Measurements from ENCODE around the gene HIVEP3.

HIVEP3 gene

DNA sequence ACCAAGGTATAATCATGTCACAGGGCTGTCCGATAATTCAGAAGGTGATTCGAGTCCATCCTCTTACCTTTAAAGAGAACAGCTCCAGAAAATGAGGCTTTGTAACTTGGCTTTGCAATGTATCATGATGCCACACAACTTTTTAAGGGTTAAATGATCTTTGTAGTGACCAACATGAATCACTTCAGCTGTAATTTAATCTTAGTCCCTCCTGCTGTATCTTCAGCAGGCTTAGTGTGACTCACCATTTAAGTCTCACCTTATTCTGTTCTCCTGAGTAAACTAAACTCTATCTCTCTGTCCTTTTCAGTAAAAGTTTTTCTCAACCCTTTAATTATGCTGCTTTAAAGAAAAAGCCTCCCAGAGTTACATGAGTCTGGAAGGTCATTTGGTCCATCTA lies 1.9 kb upstream of the HIVEP3 start:
- peak; percentile 75 for DNase-seq (ENCODE audit: low spot score)

DNA sequence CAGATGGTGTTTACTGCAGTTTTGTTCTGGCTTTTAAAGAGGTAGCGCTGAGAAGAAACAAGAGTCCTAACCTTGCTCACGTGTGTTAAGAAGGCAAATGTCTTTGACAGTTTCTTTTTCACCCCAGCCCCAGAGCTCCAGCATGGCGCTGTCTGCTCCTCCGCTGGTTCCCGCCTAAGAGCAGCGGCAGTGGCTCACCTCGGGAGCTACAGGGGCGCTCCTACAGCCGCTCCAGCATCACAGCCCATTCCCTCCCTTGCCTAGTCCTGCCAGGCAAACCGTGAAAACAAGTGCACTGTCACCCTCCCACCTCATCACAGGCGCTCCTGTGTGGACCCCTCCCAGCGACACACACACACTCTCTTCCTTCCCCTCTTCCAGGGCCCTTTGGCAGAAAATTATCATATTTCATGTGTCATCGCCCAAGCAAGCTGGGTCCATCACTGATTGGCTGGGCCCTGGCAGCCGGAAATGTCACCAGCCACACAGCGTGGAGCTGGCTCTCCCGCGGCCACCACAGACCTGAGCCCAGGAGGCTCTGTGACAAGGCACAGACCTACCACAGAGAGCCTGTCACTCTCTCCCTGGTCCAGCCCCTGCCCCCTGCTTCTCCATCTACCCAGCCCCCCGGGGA lies 1.2 kb upstream of the HIVEP3 start:
- peak; percentile 84 for DNase-seq (ENCODE audit: low spot score)

DNA sequence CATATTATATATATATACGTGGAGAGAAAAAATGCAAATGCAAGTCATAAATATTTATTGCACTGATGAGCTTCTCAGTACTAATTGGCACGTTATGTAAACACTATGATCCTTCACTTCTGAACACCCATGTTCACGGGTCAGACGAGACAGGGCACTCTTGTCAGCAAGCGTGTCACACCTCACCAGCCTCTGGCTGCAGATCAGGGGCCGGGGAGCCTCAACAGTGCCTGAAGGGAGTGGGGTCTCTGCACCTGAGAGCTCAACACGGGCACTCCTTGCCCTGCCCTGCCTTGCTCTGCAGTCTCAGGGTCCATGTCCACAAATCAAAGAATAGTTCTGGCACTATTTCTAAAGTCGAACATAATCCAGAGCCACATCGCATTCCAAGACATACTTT lies 409 bp upstream of the HIVEP3 start:
- no peak for DNase-seq (ENCODE audit: low spot score)

DNA sequence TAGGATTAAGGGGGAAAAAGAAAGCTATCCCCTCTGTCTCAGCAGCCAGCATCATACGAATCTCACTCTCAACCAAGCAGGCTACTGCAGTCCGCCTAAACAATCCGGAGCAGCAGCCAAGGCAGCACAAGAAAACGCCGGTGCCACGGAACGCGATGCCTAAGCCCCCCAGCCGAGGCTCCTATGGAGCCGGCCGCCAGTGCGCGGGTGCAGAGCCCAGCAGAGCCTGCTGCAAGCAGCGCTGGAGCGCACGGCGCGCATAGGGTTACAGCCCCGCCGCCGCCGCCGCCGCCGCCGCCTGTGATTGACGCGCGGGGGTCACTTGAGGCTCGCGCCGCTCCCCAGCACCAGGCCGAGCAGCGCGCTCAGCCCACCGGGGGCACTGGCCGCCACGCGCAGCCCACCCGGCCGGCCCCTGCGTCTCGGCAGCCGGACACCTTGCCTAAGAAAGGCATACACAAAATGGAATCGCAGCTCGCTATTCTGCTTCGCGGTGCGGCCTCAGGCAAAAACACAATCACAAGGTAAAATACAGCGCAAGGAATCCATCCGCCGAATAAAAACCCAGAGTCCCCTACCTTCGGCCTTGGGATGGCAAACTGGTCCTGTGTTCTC lies 780 bp downstream of the HIVEP3 start:
- DNase-seq (ENCODE audit: low spot score), result peak; percentile 49

DNA sequence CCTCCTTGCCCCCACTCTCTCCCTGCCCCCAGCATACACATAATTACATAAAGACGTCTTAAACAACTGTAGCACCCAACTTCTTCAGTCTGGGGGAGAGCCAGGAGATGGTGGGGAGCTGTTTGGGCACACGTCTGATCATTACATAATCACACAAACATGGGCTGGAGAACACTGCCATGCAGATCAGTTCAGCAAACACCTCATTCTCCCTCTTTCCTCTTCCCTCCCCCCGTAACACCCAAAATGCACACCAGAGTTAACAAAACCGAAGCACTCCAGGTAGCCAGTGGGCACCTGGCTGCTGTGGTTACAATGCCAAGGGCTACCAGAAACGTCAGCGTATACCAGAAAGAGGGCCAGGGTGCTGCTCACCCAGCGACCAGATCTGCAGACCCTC lies 1.6 kb downstream of the HIVEP3 start:
- DNase-seq (ENCODE audit: low spot score), result no peak

DNA sequence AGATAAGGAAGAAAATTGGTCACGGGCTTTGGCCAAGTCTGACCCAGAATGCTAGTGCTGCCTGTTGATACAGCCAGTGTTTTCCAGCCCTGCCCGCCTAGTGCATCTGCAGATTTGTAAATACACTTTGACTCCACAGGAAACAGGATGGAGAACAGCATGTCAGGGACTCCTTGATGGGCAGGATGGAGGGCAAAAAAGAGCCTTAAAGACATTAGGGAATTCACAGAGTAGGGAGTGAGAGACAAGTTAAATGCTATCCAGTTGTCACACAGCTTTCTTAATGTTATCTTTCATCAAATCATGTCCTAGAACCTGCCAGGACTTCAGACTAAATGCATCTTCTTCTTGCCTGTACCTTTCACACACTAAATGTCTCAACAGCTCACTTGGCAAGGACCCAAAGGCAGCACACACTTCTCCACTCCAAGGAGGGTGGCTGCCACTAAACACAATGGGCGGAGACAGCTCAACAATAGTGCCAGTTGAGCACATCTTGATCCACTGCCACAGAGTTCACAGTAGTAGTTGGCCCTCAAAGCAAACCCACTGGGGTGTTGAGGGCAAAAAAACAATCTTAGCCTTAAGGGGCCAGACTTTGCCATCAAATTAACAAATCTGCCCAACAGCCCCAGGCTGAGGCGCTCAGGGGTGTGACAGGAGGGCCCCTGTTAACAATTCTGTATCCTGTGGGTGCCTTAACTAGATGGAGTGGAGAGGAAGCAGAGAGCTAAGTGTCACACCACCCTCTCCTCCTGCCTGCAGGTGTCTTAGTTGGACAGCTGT lies 2.7 kb downstream of the HIVEP3 start:
- no peak for DNase-seq (ENCODE audit: low spot score)

DNA sequence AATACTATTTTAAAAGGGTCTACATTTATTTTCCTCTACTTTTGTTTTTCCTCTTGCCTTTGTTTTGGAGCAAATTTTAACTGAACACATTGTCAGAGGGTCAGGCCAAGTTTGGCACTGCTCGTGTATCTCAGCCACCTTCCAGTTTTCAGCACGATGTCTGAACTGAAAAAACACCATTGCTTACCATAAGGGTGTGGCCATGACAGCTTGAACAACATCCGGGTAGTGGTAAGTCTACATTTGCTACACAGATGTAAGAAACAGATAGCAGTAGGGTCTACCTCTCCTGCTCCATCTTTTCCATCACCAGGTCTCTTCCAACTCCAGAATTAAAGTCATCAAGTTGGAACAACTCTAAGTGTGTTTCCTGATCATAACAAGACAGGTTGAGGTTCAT lies 4.2 kb downstream of the HIVEP3 start:
- no peak for DNase-seq (ENCODE audit: low spot score)

DNA sequence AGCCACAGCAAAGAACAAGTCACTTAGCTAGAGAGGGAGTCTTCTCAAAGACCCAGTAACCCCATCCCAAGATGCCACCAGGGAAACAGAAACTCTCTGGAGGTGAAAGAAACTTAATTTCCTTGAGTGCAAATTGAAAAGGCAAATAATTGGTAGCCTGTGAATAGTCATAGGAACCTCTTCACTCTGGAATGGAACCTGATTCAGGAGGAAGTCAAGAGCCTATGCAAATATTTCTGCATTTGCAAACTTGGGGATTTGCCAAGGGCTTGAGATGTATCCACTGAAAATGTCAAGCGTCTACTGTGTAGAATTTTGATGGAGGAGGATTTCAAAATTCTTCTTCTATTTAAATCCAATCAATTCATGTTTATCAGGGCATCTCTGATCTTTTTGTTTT lies 5.7 kb downstream of the HIVEP3 start:
- DNase-seq (ENCODE audit: low spot score), result no peak

DNA sequence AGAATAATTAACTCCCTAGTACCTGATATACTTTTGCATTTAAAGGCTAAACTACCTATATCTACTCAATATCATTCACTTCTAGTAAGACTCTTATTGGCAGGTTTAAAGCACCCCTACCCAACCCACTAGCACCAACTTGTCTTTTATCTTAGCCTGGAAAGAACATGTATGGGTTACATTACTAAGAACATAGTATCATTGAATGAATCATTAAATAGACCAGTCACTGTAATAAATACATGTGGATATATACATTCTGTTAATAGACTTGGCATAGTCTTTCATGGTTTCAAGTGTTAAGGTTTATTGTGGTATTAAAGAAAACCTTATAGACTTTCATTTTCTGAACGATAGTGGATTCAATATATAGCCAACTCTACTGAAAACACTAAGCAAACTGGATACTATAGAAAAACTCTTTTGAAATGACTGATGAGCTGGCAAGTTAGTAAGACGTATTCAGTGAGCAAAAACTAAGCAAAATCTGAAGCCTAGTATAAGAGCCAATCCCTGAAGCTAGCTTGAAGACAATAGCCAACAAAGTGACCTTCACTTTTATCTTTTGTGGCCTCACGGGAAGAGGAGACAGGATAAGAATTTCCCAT lies 10.3 kb downstream of the HIVEP3 start:
- DNase-seq (ENCODE audit: low spot score), result no peak

DNA sequence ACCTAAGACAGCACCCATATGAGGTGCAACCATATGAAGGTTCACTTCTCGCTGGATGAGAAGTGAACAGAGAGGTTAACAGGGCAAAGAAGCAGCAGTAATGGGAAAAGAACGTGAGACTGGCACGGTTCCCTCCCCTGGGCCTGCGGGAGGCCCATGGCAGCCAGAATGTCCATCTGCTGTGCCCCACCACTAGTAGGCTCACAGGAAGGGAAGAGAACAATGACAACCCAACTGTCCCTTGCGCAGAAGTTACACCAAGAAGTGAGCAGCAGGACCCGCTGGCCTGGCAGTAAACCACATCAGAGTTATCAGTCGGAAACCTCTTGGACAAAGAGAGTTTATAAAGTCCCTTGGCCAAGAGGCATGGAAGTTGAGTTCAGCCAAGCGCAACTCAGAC lies 11.3 kb downstream of the HIVEP3 start:
- no peak for DNase-seq (ENCODE audit: low spot score)

DNA sequence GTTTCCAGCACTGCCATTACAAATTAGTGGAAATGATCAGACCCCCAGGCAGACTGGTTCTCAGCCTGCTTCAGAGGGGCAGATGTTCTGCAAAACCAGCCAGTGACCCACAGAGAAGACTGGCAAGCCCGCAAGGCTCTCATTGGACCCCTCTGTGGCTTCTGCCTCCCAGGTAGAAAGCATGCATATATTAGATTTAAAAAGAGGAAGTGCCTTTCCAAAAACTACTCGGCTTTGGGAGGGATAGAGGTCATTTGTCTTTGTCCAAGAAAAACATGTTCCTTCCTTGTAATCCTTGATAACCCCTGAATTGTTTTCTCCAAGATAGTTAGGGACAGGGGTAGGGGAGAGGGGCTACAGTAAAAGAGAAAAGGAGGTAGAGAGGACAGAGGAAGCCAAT lies 11.8 kb downstream of the HIVEP3 start:
- DNase-seq (ENCODE audit: low spot score), result no peak

DNA sequence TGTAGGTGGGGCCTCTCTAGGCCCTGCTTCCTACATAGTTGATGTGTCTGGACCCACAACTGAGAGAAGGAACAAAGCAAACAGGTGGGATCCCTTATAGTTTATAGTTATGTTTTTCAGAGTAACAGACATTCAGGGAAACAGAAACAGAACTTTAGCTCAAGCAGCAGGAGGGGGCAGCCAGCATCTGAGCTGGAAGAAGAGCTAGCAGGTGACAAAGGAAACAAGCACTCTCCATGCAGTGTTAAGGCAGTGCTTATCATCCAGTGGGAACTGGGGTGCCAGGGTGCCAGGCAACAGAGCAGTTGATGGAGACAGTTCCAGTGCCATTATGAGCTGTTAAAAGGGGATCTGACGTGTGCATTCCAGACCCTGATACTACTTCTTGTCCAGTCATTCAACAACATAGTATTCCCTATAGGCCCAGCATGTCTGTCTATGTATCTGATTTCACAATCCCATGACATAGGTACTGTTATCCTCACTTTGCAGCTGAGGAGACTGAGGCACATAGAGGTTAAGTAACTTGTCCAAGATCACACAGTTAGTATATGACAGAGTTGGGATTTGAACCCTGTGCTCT lies 13.5 kb downstream of the HIVEP3 start:
- no peak for DNase-seq (ENCODE audit: low spot score)

DNA sequence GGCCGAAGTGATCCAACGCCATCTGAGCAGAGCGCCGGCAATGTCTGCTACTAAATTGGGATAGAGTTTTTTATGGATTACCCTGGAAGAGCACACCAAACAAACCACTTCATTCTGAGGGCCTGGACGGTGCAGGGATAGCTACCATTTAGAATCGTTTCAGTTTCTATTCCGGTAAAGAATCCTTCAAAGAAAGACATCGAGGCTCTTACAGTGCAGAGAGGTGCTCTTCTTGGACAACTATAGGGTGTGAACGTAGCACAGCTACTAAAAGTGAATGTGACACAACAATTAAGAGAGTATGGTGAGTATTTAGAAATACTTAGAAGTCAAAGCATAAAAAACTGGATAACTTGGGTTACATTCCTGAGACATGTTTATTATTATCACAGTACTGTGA lies 16.1 kb downstream of the HIVEP3 start:
- DNase-seq (ENCODE audit: low spot score), result no peak

DNA sequence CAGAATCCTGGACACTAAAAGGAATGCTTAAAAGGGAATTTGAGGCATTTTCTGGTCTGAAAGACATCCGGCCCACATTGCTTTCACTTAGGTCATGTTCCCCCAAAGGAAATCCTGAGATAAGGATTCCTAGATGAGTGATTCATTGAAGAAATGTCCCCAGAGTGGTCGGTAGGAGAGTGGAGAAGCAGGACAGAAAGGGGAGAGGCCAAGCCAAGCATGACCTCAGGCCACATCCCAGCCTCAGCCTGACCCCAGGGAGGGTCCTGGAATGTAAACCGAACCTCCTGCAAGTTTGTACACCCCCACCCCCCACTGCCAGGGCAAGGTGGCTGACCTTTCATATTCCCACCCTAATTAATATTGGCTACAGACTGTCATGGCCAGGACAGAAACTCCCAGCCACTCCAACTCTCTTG lies 16.6 kb downstream of the HIVEP3 start:
- DNase-seq (ENCODE audit: low spot score), result peak; percentile 87

DNA sequence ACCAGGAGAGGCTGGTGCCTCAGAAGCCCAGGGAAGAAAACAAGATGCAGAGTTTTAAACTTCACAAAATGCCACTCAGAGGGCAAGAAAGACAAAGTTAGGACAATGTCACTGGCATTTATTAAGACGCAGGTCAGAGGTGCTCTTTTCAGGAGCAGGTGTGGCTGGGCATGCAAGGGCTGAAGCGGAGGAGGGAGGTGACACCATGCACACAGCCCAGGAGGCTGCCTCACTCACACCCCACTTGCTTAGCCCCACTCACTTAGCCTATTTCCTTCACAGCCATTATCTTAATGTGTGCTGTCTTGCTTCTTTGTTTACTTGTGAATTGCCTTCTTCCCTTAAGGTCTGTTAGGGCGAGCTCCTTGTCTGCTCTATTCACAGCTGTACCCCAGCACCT lies 17.2 kb downstream of the HIVEP3 start:
- DNase-seq (ENCODE audit: low spot score), result no peak

DNA sequence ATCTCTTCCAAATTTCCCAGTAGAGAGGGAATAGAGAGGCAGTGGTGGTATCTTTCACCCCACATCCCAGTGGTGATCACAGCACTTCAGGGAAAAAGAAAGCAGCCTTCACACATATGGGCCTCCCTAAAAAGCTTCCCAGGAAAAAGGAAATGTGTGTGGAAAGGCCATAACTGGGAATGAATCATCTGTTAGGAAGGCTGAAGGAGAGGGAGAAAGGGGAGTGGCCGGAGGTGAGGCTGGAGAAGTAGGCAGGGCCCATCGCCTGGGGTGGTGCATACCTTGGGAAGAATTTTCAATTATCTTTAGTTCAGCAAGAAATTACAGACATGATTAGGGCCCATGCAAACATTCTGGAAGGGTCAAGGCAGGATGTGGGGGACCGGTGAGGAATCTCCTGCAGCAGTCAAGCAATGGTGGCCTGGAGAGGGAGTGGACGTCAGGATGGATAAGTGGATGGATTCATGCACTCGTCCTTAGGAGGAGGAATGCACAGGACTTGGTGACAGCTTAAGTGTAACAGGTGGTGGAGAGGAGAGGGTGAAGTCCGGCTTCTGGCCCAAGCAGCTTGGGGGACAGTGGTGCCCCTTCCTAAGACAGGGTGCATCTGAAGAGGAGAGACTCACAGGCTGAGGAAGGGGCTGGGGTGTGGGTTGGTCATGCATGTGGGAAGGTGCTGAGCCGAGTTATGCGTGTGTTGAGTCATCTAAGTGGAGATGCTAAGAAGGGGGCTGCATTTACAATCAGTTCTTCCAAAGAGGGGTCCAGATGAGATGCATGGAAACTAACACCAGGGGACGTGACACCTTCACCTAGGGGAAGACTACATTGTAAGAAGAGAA lies 17.9 kb downstream of the HIVEP3 start:
- peak; percentile 84 for DNase-seq (ENCODE audit: low spot score)

DNA sequence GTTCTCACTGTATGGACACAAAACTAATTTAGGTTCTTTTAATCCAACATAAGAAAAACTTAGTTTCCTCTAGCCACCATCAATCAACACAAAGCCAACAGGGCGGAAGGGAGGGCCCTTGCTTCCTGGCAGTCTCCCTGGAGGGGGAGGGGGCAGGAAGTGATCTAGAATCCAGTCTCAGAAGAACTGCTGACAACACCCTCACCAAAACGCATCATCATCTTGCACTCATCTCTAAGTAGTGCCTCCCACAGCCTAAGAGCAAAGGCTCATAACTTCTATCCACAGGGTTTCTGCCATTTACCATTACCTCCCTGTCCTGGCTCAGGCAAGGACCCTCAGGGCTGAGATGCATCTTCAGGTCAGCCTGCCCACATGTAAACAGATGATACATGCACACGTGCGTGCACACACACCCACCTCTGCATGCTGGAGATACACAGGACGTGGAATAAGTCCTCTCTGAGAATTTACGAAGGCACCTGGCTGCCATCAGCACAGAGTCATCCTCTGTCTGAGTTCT lies 20.5 kb downstream of the HIVEP3 start:
- peak; percentile 70 for DNase-seq (ENCODE audit: low spot score)

DNA sequence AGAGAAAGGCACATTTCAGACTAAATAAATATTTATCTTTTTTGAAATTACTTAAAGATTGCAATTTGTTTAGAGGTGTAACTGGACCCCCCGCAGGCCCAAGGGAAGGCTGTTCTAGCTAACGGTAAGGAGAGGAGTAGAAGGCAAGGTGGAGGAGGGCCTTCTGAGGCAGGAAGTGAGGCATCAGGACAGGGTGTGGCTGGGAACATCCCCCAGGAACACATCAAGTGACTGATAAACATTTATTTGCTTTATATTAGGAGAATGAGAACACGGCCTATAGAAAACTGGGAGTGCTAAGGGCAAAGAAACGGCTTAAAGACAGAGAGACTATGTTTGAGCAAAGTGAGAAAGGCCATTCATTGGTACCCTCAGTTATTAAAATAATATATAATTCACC lies 23.2 kb downstream of the HIVEP3 start:
- DNase-seq (ENCODE audit: low spot score), result no peak

DNA sequence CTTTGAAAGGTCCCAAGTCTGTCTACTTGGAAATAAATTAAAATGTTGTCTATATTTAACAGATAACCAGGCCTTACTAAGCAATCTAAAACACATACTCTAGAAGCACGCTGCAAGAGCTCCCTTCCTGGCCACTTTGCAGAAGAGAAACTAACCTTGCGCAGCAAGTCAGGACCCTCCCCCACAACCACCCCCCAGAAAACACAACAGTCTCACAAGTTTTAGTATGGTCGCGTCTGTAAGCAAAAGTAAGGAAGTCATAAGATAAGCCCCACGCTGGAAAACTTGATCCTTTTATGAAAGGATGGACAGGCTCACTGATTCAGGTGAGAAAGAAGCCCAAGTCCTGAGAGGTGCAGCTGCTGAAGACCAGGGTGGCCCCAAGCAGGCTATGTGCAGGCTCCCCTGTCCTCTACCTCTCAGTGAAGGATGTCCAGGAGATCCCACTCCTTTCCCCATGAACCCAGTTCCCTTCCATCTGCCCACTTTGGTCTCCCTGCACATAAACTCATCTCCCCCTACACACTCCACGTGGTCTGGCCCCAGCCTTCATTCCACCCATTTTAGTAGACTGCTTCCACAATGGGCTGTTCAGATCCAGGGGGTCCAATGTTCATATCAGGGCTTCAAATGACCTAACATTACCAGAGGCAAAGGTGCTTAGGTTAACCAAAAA lies 23.8 kb downstream of the HIVEP3 start:
- DNase-seq (ENCODE audit: low spot score), result no peak

DNA sequence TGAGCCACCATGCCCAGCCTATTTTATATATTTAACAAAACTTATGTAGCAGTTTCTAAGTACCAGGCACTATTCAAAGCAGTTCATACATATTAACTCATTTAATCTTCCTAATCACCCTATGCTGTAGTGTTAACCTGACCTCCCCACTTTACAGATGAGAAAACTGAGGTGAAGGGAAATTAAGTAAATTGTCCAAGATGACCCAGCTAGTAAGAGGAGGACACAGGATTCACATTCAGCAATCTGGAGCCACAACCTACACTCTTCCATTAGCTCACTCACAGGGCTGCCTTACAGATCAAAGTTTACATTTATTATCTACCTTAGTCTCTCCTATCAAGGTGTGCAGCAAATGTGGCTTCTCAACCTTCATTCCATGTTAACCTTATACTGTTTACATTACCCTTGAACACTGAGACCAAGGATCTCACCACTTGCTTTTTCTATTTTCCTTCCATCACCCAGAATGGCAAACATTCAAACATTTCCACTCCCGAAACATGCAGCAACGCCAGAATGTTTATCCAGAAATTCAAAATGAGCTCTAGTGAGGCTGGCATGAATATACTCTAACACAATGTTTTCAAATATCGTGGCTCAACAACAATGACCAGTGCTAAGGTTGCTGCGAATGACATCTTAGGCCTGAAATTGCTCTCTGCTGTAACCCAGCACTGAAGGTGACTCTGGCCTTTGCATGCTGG lies 24.5 kb downstream of the HIVEP3 start:
- DNase-seq (ENCODE audit: low spot score), result no peak

Measured in kidney tubule cell (primary cell).